Measurements from ENCODE around the gene GDI1. TPM values are rescaled to one million over a fixed set of nuclear protein-coding genes. Genes with fewer than 3 reads are reported as not detected.

GDI1 gene
- total RNA-seq, 1 experiment from 2014 or later: 137 TPM

DNA sequence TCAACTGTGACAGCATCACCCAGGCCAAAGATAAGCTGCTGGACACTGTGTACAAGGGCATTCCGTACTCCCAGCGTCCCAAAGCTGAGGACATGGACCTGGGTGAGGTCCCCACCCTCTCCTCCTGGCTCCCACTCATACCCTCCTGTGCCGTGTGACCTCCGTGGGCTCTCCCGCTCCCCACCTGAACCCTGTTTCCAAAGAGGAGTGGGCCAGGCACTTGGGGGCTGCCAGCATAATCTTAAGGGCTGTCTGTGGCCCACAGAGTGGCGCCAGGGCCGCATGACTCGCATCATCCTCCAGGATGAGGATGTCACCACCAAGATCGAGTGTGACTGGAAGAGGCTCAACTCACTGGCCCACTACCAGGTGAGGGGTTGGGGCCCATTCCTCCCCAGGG is 32.2 kb downstream of the GDI1 start:
- intact Hi-C loops (cut with micrococcal nuclease; ENCODE audit: unreplicated experiment): no loop called here
- ChIA-PET CTCF (no interaction called here), POLR2A (ENCODE audit: low non-redundant PET) (no interaction called here)
- no TSS peak for BruUV-seq (replicated peaks)
- Histone ChIP-seq H3K4me1 (ENCODE audit: insufficient read depth, low read length, poor library complexity, severe bottlenecking) (no peaks in the 10 kb centered on the region), H3K4me3 (ENCODE audit: low read depth, low read length, poor library complexity, severe bottlenecking) (no peak overlapping the region), H3K36me3 (ENCODE audit: insufficient read depth, low read length, poor library complexity, severe bottlenecking) (peaks cover 10% of the 10 kb centered on the region), H3K9me3 (ENCODE audit: low read depth, low read length, poor library complexity, severe bottlenecking) (no peaks in the 10 kb centered on the region), H3K27me3 (replicated peaks; ENCODE audit: insufficient read depth, low read depth, low read length, poor library complexity) (no peaks in the 10 kb centered on the region), H3K27ac (ENCODE audit: low read depth, low read length, poor library complexity, severe bottlenecking) (no peak overlapping the region)
- no peak for DNase-seq (ENCODE audit: low spot score)
- TF ChIP-seq, protein P1, sequence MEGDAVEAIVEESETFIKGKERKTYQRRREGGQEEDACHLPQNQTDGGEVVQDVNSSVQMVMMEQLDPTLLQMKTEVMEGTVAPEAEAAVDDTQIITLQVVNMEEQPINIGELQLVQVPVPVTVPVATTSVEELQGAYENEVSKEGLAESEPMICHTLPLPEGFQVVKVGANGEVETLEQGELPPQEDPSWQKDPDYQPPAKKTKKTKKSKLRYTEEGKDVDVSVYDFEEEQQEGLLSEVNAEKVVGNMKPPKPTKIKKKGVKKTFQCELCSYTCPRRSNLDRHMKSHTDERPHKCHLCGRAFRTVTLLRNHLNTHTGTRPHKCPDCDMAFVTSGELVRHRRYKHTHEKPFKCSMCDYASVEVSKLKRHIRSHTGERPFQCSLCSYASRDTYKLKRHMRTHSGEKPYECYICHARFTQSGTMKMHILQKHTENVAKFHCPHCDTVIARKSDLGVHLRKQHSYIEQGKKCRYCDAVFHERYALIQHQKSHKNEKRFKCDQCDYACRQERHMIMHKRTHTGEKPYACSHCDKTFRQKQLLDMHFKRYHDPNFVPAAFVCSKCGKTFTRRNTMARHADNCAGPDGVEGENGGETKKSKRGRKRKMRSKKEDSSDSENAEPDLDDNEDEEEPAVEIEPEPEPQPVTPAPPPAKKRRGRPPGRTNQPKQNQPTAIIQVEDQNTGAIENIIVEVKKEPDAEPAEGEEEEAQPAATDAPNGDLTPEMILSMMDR (conservative IDR thresholded peaks at IDR 0.05; ENCODE audit: low read depth, low read length): no peak
- no peak for TF ChIP-seq EZH2 (IDR thresholded peaks at IDR 0.05; ENCODE audit: borderline replicate concordance, low read depth, low read length, poor library complexity, severe bottlenecking)

DNA sequence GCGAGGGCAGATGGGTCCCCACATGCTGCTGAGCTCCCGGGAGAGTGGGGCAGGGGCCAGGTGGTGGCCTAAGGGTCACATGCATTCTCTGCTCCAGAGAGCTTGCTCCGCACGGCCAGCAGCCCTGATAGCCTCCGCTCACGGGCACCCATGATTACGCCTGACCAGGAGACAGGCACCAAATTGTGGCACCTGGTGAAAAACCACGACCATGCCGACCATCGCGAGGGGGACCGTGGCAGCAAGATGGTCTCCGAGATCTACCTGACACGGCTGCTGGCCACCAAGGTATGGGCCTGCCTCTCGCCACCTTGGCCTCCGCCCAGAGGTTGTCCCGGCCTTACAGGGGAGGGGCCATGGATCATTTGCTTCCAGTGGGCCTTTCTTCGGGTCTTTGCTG is 32.9 kb downstream of the GDI1 start:
- BruUV-seq (replicated peaks): no TSS peak
- ChIA-PET CTCF (no interaction called here), POLR2A (ENCODE audit: low non-redundant PET) (no interaction called here)
- Histone ChIP-seq H3K36me3 (ENCODE audit: insufficient read depth, low read length, poor library complexity, severe bottlenecking) (peaks cover 6% of the 10 kb centered on the region), H3K27me3 (replicated peaks; ENCODE audit: insufficient read depth, low read depth, low read length, poor library complexity) (no peaks in the 10 kb centered on the region), H3K9me3 (ENCODE audit: low read depth, low read length, poor library complexity, severe bottlenecking) (no peaks in the 10 kb centered on the region), H3K4me3 (ENCODE audit: low read depth, low read length, poor library complexity, severe bottlenecking) (no peak overlapping the region), H3K4me1 (ENCODE audit: insufficient read depth, low read length, poor library complexity, severe bottlenecking) (no peaks in the 10 kb centered on the region), H3K27ac (ENCODE audit: low read depth, low read length, poor library complexity, severe bottlenecking) (no peak overlapping the region)
- intact Hi-C loops (cut with micrococcal nuclease; ENCODE audit: unreplicated experiment): no loop called here
- TF ChIP-seq, protein P1 (conservative IDR thresholded peaks at IDR 0.05; ENCODE audit: low read depth, low read length): no peak
- TF ChIP-seq EZH2 (IDR thresholded peaks at IDR 0.05; ENCODE audit: borderline replicate concordance, low read depth, low read length, poor library complexity, severe bottlenecking): no peak
- no peak for DNase-seq (ENCODE audit: low spot score)

DNA sequence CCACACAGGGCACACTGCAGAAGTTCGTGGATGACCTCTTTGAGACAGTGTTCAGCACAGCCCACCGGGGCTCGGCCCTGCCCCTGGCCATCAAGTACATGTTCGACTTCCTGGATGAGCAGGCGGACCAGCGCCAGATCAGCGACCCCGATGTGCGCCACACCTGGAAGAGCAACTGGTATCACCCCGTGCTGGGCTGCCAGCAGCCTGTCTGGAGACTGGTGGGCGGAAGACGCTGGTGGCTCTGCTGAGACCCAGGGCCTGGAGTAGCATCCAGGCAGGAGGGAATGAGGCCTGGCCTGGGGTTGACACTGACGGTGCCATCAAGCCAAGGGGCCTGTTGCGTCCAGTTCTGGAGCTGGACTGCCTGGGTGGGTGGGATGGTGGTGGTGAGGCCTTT is 33.5 kb downstream of the GDI1 start:
- Histone ChIP-seq H3K9me3 (ENCODE audit: low read depth, low read length, poor library complexity, severe bottlenecking) (no peaks in the 10 kb centered on the region), H3K27me3 (replicated peaks; ENCODE audit: insufficient read depth, low read depth, low read length, poor library complexity) (no peaks in the 10 kb centered on the region), H3K36me3 (ENCODE audit: insufficient read depth, low read length, poor library complexity, severe bottlenecking) (peaks cover 5% of the 10 kb centered on the region), H3K4me3 (ENCODE audit: low read depth, low read length, poor library complexity, severe bottlenecking) (no peak overlapping the region), H3K27ac (ENCODE audit: low read depth, low read length, poor library complexity, severe bottlenecking) (no peak overlapping the region), H3K4me1 (ENCODE audit: insufficient read depth, low read length, poor library complexity, severe bottlenecking) (no peaks in the 10 kb centered on the region)
- no TSS peak for BruUV-seq (replicated peaks)
- CTCF ChIA-PET: no interaction called here
- intact Hi-C loops (cut with micrococcal nuclease; ENCODE audit: unreplicated experiment): no loop called here
- POLR2A ChIA-PET (ENCODE audit: low non-redundant PET): no interaction called here
- TF ChIP-seq, protein P1 (conservative IDR thresholded peaks at IDR 0.05; ENCODE audit: low read depth, low read length): no peak
- TF ChIP-seq EZH2 (IDR thresholded peaks at IDR 0.05; ENCODE audit: borderline replicate concordance, low read depth, low read length, poor library complexity, severe bottlenecking): no peak
- DNase-seq (ENCODE audit: low spot score): no peak

Measured in A673 (cell line).